HG02610 (cell line): ENCODE results near the gene KLF15.

Source experiments
- ATAC-seq: cut with Tn5 transposase; IDR thresholded peaks from one replicate; pipeline ENCODE4 v1.9.1; 2021; ENCODE audit warnings: mild to moderate bottlenecking, moderate library complexity; ENCODE audit not compliant: unreplicated experiment

The KLF15 gene

GRCh38 chr3:126307591-126308393 is 49.4 kb downstream of the KLF15 start:
- ATAC-seq, result no peak

GRCh38 chr3:126306888-126307482 is 50.2 kb downstream of the KLF15 start:
- no peak for ATAC-seq

GRCh38 chr3:126306397-126306796 is 50.8 kb downstream of the KLF15 start:
- no peak for ATAC-seq

- ATAC-seq, result no peak
Observed at GRCh38 chr3:126305427-126305826, 51.8 kb downstream of the KLF15 start.

- no peak for ATAC-seq
Observed at GRCh38 chr3:126304704-126305103, 52.5 kb downstream of the KLF15 start.

GRCh38 chr3:126304291-126304690 is 52.9 kb downstream of the KLF15 start:
- no peak for ATAC-seq

GRCh38 chr3:126303272-126303671 is 53.9 kb downstream of the KLF15 start:
- no peak for ATAC-seq

GRCh38 chr3:126300761-126301481 is 56.3 kb downstream of the KLF15 start:
- no peak for ATAC-seq

GRCh38 chr3:126300001-126300760 is 57.0 kb downstream of the KLF15 start:
- ATAC-seq, result no peak

- no peak for ATAC-seq
Observed at GRCh38 chr3:126295407-126295939, 61.7 kb downstream of the KLF15 start.

- no peak for ATAC-seq
Observed at GRCh38 chr3:126294211-126294808, 62.9 kb downstream of the KLF15 start.

GRCh38 chr3:126293370-126294082 is 63.7 kb downstream of the KLF15 start:
- no peak for ATAC-seq
